Nephron progenitor cell (in vitro differentiated cells): ENCODE measurements around the gene CCT6A.
"Not testable (repeated sequence)": the region's sequence is repeated elsewhere in the genome, so short reads cannot be mapped to it uniquely, and the experiment has no call there.

ENCODE experiments used
- DNase-seq: peaks from one replicate; pipeline ENCODE4 v3.0.0; 2021
- H3K27ac Mint-ChIP-seq: 2 replicates; pipeline ENCODE4 v1.8.0; 2021; ENCODE audit warnings: mild to moderate bottlenecking, moderate library complexity, mixed read lengths
- H3K27me3 Mint-ChIP-seq: 2 replicates; pipeline ENCODE4 v1.8.0; 2021; ENCODE audit warnings: mild to moderate bottlenecking, low read depth, mixed read lengths; ENCODE audit not compliant: poor library complexity
- H3K36me3 Mint-ChIP-seq: 2 replicates; pipeline ENCODE4 v1.8.0; 2021; ENCODE audit warnings: low read depth, mixed read lengths
- H3K4me1 Mint-ChIP-seq: 2 replicates; pipeline ENCODE4 v1.8.0; 2021; ENCODE audit warnings: mixed read lengths
- H3K4me3 Mint-ChIP-seq: 2 replicates; pipeline ENCODE4 v1.8.0; 2021; ENCODE audit warnings: mild to moderate bottlenecking, moderate library complexity, mixed read lengths
- H3K9me3 Mint-ChIP-seq: 2 replicates; pipeline ENCODE4 v1.8.0; 2021; ENCODE audit warnings: mild to moderate bottlenecking, moderate library complexity, mixed read lengths
- CTCF ChIP-seq: fragments of 200-600 bp; sonication (generic); IDR thresholded peaks from 2 replicates; pipeline ENCODE4 v1.5.0; 2021; ENCODE audit warnings: antibody characterized with exemption

CCT6A gene

GRCh38 chr7:56083150-56083785, 31.7 kb downstream of the CCT6A start:
- no peaks in the 10 kb centered on the region for H3K9me3 Mint-ChIP-seq

GRCh38 chr7:56086761-56087160, 35.2 kb downstream of the CCT6A start:
- peaks cover 6% of the 10 kb centered on the region for H3K4me1 Mint-ChIP-seq
- H3K36me3 Mint-ChIP-seq = peaks cover 22% of the 10 kb centered on the region
- peaks cover 3% of the 10 kb centered on the region for H3K27me3 Mint-ChIP-seq
- DNase-seq = no peak
- H3K9me3 Mint-ChIP-seq = no peaks in the 10 kb centered on the region
- TF ChIP-seq CTCF = no peak
- H3K27ac Mint-ChIP-seq = no peak overlapping the region
- no peak overlapping the region for H3K4me3 Mint-ChIP-seq

More at GRCh38 chr7:56083150-56083785, 31.7 kb downstream of the CCT6A start:
- Mint-ChIP-seq H3K36me3 (peaks cover 35% of the 10 kb centered on the region), H3K4me3 (no peak overlapping the region), H3K4me1 (peaks cover 6% of the 10 kb centered on the region), H3K27ac (peak overlapping the region; percentile 81), H3K27me3 (peaks cover 3% of the 10 kb centered on the region)
- no peak for TF ChIP-seq CTCF
- DNase-seq = no peak

- Mint-ChIP-seq H3K27ac (no peak overlapping the region), H3K4me3 (no peak overlapping the region), H3K4me1 (peaks cover 6% of the 10 kb centered on the region), H3K27me3 (peaks cover 3% of the 10 kb centered on the region), H3K9me3 (no peaks in the 10 kb centered on the region), H3K36me3 (peaks cover 22% of the 10 kb centered on the region)
- no peak for DNase-seq
- no peak for TF ChIP-seq CTCF
Observed at GRCh38 chr7:56087445-56087844, 35.9 kb downstream of the CCT6A start.

DNA sequence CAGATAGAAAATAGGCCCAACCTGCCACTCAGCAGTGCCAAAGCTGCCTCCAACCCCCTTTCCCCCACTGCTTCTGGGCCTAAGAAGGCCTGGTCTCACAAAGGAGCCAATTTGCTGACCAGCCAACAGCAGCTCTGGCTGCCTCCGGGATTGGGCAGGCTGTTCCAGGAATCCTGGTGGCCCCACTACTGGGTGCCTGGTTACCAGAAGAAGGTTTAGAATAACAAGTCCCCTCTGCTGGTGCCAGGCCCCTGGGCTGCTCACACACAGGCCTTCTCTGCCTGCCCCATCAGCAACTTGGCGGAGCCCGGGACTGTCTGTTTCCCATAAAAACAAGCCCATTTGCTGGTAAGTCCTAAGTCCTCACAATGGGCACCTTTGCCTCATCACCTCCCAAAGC, 40.0 kb downstream of the CCT6A start:
- peaks cover 8% of the 10 kb centered on the region for H3K27me3 Mint-ChIP-seq
- no peak for TF ChIP-seq CTCF
- peaks cover 5% of the 10 kb centered on the region for H3K9me3 Mint-ChIP-seq
- no peaks in the 10 kb centered on the region for H3K4me1 Mint-ChIP-seq
- H3K4me3 Mint-ChIP-seq = no peak overlapping the region
- peak overlapping the region; percentile 25 for H3K27ac Mint-ChIP-seq
- H3K36me3 Mint-ChIP-seq = peaks cover 14% of the 10 kb centered on the region
- no peak for DNase-seq

- H3K27me3 Mint-ChIP-seq, H3K4me3 Mint-ChIP-seq, DNase-seq, H3K9me3 Mint-ChIP-seq, H3K4me1 Mint-ChIP-seq, H3K27ac Mint-ChIP-seq: not testable (repeated sequence)
- peaks cover 14% of the 10 kb centered on the region for H3K36me3 Mint-ChIP-seq
Observed at GRCh38 chr7:56092388-56092787, 40.8 kb downstream of the CCT6A start.

DNA sequence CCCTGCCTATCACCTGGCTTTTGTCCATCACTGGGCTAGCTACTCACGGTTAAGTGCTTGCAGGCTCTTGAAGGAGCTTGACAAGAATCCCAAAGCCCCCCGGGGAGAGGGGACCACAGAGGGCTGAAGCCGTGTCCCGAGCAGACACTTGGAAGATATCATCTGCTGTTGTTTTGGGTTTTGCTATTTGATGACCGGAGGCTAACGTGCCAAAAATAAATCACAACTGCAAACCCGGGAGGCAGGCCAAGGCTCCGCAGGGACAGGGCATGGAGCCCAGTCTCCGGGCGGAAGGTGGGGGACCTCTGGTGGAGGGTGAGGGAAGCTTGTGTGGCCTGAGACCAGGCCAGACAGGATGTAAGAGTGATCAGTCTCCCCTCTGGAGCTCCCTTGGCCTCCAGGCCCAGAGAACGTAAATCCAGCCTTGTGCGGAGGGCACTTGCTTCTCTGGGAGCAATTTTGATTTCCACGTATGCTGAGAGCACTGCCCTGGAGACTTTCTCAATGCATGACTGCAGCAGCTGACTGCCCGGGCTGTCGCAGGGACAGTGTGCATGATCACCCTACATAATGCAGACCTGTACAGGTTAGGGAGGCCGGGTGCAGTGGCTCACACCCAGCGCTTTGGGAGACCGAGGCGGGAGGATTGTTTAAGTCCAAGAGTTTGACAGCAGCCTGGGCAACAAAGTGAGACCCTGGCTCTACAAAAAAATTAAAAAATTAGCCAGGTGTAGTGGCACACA, 41.4 kb downstream of the CCT6A start, which contains the start of gene PHKG1:
TSS of gene PHKG1 (minus strand) at position 164 of the 743 bp plus-strand sequence. CDS start 4,011 bp downstream, outside the sequence.
- TF ChIP-seq CTCF = no peak
- Mint-ChIP-seq H3K27ac (peak within 1 kb of the TSS; percentile 25), H3K9me3 (peaks cover 5% of the 10 kb centered on the region), H3K36me3 (peaks cover 14% of the 10 kb centered on the region), H3K4me3 (no peak within 1 kb of the TSS), H3K4me1 (no peaks in the 10 kb centered on the region), H3K27me3 (peaks cover 8% of the 10 kb centered on the region)
- no peak for DNase-seq
